SU-DHL-6 (cell line): Measurements from ENCODE around the gene GFM2.

ENCODE experiments used
- H2AFZ ChIP-seq: fragments of 200-600 bp; sonication (generic); 2 replicates; pipeline ENCODE4 v1.6.1; 2014; ENCODE audit warnings: low read depth, mild to moderate bottlenecking, moderate library complexity, mixed read lengths, antibody characterized with exemption, low read length; ENCODE audit not compliant: severe bottlenecking
- H3F3A ChIP-seq: fragments of 200-600 bp; shearing (Covaris generic); 2 replicates; pipeline ENCODE4 v1.6.0; 2016; ENCODE audit warnings: antibody characterized with exemption, mild to moderate bottlenecking; ENCODE audit not compliant: insufficient read depth
- H3K27ac ChIP-seq: fragments of 200-600 bp; sonication (generic); 2 replicates; pipeline ENCODE4 v1.5.1; 2016; ENCODE audit warnings: low read depth, mild to moderate bottlenecking, low read length, moderate library complexity, mixed read lengths
- H3K27me3 ChIP-seq: fragments of 200-600 bp; sonication (generic), shearing (Covaris generic); 2 replicates; pipeline ENCODE4 v1.6.0; 2014; ENCODE audit warnings: mild to moderate bottlenecking, low read length
- H3K36me3 ChIP-seq: fragments of 200-600 bp; sonication (generic); 2 replicates; pipeline ENCODE4 v1.6.1; 2014; ENCODE audit warnings: mild to moderate bottlenecking, low read length, mixed read lengths
- H3K4me2 ChIP-seq: fragments of 300-600, 200-600 bp; shearing (Covaris generic), sonication (generic); 2 replicates; pipeline ENCODE4 v1.6.0; 2014; ENCODE audit warnings: low read length, low read depth, mild to moderate bottlenecking; ENCODE audit not compliant: poor library complexity, severe bottlenecking
- H3K4me3 ChIP-seq: fragments of 200-600 bp; sonication (generic); 2 replicates; pipeline ENCODE4 v1.5.1; 2014; ENCODE audit warnings: antibody characterized with exemption, low read length, mild to moderate bottlenecking, mixed read lengths; ENCODE audit not compliant: insufficient read depth, poor library complexity, severe bottlenecking
- H3K79me2 ChIP-seq: fragments of 200-600 bp; sonication (generic); 2 replicates; pipeline ENCODE4 v1.6.1; 2014; ENCODE audit warnings: mild to moderate bottlenecking, low read length, moderate library complexity; ENCODE audit not compliant: insufficient read depth
- H3K9ac ChIP-seq: fragments of 200-600 bp; sonication (generic); 2 replicates; pipeline ENCODE4 v1.7.0; 2014; ENCODE audit warnings: mild to moderate bottlenecking, low read length
- H3K9me2 ChIP-seq: fragments of 200-600 bp; sonication (generic); replicated peaks from 2 replicates; pipeline ENCODE4 v1.6.1; 2014; ENCODE audit warnings: low read length; ENCODE audit not compliant: insufficient read depth
- H3K9me3 ChIP-seq: fragments of 200-600 bp; sonication (generic); 2 replicates; pipeline ENCODE4 v1.6.1; 2014; ENCODE audit warnings: low read length, mixed read lengths; ENCODE audit not compliant: insufficient read depth
- H4K20me1 ChIP-seq: fragments of 200-600 bp; sonication (generic); 2 replicates; pipeline ENCODE4 v1.6.1; 2014; ENCODE audit warnings: low read depth, mild to moderate bottlenecking, antibody characterized with exemption, low read length, moderate library complexity, mixed read lengths
- EZH2phosphoT487 ChIP-seq: fragments of 200-600 bp; sonication (generic), shearing (Covaris generic); conservative IDR thresholded peaks from 2 replicates; pipeline ENCODE4 v1.6.1; 2018; ENCODE audit warnings: mild to moderate bottlenecking, antibody characterized with exemption, low read length, moderate library complexity, mixed read lengths
- TF ChIP-seq, protein P1 (sequence below): fragments of 200-600 bp; sonication (generic); IDR thresholded peaks from one replicate; pipeline ENCODE4 v1.5.1; 2017; ENCODE audit warnings: antibody characterized with exemption, mild to moderate bottlenecking, low read length, moderate library complexity; ENCODE audit not compliant: insufficient read depth, poor library complexity, severe bottlenecking

The GFM2 gene

DNA sequence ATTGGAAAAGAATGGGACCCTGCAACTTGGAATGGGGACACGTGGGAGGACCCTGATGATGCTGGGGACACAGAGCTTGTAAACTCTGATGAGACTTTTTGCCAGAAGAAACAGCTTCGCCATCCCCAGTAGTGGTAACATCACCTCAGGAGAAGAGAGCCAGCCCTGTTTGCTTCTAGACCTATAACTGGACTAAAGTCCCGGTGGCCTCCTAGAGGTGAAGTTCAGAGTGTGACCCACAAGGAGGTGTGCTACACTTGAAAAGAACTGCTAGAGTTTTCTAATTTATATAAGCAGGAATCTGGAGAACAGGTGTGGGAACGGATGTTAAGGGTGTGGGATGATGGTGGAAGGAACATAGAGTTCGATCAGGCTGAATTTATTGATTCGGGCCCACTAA lies 19.9 kb upstream of the GFM2 start:
- TF ChIP-seq, protein P1, sequence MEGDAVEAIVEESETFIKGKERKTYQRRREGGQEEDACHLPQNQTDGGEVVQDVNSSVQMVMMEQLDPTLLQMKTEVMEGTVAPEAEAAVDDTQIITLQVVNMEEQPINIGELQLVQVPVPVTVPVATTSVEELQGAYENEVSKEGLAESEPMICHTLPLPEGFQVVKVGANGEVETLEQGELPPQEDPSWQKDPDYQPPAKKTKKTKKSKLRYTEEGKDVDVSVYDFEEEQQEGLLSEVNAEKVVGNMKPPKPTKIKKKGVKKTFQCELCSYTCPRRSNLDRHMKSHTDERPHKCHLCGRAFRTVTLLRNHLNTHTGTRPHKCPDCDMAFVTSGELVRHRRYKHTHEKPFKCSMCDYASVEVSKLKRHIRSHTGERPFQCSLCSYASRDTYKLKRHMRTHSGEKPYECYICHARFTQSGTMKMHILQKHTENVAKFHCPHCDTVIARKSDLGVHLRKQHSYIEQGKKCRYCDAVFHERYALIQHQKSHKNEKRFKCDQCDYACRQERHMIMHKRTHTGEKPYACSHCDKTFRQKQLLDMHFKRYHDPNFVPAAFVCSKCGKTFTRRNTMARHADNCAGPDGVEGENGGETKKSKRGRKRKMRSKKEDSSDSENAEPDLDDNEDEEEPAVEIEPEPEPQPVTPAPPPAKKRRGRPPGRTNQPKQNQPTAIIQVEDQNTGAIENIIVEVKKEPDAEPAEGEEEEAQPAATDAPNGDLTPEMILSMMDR = no peak
- no peak for TF ChIP-seq EZH2phosphoT487
- H3K79me2 ChIP-seq = no peaks in the 10 kb centered on the region
- H3F3A ChIP-seq = no peaks in the 10 kb centered on the region
- no peaks in the 10 kb centered on the region for H4K20me1 ChIP-seq
- H3K4me2 ChIP-seq = no peak overlapping the region
- no peak overlapping the region for H3K9ac ChIP-seq
- H2AFZ ChIP-seq = no peak overlapping the region
- H3K27ac ChIP-seq = no peak overlapping the region
- no peaks in the 10 kb centered on the region for H3K9me3 ChIP-seq
- no peaks in the 10 kb centered on the region for H3K36me3 ChIP-seq
- no peak overlapping the region for H3K4me3 ChIP-seq
- H3K9me2 ChIP-seq = no peaks in the 10 kb centered on the region
- no peaks in the 10 kb centered on the region for H3K27me3 ChIP-seq

- H3K27me3 ChIP-seq = no peaks in the 10 kb centered on the region
- H3K36me3 ChIP-seq = peaks cover 29% of the 10 kb centered on the region
- no peaks in the 10 kb centered on the region for H3K9me2 ChIP-seq
- 0 out of 2 replicates have a peak, but pooled peaks cover 3% of the 10 kb centered on the region for H4K20me1 ChIP-seq
- H3K79me2 ChIP-seq = no peaks in the 10 kb centered on the region
- no peak overlapping the region for H3K9ac ChIP-seq
- H3K9me3 ChIP-seq = no peaks in the 10 kb centered on the region
- no peak overlapping the region for H2AFZ ChIP-seq
- H3K4me2 ChIP-seq = no peak overlapping the region
- no peak for TF ChIP-seq EZH2phosphoT487
- TF ChIP-seq, protein P1 = no peak
- H3K27ac ChIP-seq = no peak overlapping the region
- no peak overlapping the region for H3K4me3 ChIP-seq
- peaks cover 10% of the 10 kb centered on the region; the same call in 1 of the 2 replicates for H3F3A ChIP-seq
Measured at GRCh38 chr5:74778609-74779008, 11.7 kb upstream of the GFM2 start.

DNA sequence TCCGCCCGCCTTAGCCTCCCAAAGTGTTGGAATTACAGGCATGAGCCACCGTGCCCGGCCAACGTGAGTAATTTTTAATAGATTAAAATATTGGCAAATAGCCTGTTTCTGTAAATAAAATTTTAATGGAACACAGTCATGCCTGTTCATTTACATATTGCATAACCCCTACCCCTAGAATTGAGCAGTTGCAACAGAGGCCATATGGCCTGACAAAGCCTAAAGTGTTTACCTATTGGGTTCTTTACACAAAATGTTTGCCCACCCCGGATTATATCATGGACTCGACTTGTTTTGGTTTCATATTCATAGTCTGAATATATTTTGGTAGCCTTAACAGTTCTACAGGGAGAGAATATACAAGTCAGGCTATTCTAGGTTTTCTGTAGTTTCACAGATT lies 5.4 kb upstream of the GFM2 start:
- H3K9me2 ChIP-seq = no peaks in the 10 kb centered on the region
- H3F3A ChIP-seq = peaks cover 3% of the 10 kb centered on the region; the same call in 1 of the 2 replicates
- no peak overlapping the region for H3K9ac ChIP-seq
- no peak overlapping the region for H2AFZ ChIP-seq
- no peak overlapping the region for H3K27ac ChIP-seq
- H3K36me3 ChIP-seq = peaks cover 47% of the 10 kb centered on the region
- no peaks in the 10 kb centered on the region for H3K9me3 ChIP-seq
- peaks cover 14% of the 10 kb centered on the region for H3K79me2 ChIP-seq
- TF ChIP-seq, protein P1 = no peak
- TF ChIP-seq EZH2phosphoT487 = no peak
- no peak overlapping the region for H3K4me2 ChIP-seq
- no peaks in the 10 kb centered on the region for H3K27me3 ChIP-seq
- no peak overlapping the region for H3K4me3 ChIP-seq
- peaks cover 5% of the 10 kb centered on the region; the same call in 1 of the 2 replicates for H4K20me1 ChIP-seq
